Amniotic epithelial cell (primary cell): ENCODE results near the gene RGS5.

Source experiments
- DNase-seq: peaks from one replicate; pipeline ENCODE4 v3.0.0-alpha.2; 2010; ENCODE audit warnings: low read depth

Gene RGS5

DNA sequence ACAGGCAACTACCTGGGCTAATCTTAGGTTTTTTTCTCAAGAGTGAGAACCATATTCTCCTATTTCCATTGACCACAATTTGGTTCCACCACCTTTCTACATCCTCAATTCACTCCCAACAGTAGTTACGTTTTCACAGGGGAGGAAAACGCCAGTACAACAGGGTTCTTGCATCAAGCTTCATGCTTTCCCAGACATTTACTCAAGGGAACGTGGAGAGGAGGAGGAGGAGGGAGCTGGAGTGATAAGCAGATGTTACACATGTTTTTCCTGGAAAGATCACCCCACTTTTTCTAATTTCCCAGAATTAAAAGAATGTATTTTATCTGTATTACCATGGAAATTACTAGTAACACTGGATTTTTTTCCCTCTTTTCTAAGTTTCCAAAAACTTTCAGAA lies 58.3 kb downstream of the RGS5 start:
- peak; percentile 65 for DNase-seq

- DNase-seq, result no peak
These were observed 60.6 kb downstream of the RGS5 start for GRCh38 chr1:163142152-163142551.

- DNase-seq, result no peak
These were observed 61.2 kb downstream of the RGS5 start for GRCh38 chr1:163141556-163141955.

DNA sequence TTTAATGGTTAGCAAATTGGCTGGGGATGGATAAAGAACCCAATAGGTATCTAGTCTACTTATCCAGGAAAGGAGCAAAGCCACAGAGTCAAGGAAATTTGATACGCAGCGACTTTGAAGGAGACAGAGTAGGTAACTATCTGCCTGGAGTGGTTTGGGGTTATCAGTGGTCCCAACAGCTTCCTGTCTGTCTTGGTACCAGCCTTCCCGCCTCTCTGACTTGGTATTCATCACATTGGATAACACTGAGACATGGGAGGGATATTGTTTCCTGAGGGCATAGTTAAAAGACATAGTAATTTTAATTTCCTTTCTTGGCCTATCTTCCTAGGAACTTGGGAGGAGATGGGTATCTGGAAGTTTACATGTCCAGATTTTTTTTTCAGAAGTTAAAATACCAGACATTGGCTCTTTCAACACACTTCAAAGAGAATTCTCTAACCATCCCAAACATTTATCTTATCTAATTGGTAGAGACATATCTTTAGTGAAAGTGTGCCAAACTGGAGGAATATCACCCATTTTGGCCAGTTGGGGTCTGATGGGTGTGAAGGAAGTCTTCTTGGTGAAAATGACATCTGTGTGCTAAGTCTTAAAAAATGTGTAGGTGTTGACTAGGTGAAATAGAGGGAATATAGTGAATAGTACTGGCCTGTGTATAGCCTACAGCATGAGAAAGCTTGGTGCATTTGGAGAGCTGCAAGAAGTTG lies 65.0 kb downstream of the RGS5 start:
- no peak for DNase-seq

GRCh38 chr1:163131981-163132380 lies 70.7 kb downstream of the RGS5 start:
- DNase-seq, result no peak

- no peak for DNase-seq
These were observed 72.4 kb downstream of the RGS5 start for GRCh38 chr1:163130225-163130856.

DNA sequence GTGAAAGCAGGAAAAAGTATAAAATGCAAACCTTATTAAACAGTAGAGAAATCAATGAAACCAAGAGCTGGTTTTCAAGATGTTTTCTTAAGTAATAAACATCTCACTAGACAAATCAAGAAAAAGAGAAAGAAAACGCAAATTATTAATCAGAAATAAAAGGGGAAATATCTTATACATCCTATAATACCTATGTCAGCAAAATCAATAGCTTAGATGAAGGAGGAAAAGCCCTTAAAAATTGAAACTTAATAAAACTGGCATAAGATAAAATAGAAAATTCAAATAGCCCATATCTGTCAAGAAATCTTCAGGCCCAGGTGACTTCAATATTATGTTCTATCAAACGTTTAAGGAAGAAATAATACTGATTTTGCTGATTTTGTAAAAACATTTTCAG lies 74.4 kb downstream of the RGS5 start:
- no peak for DNase-seq

DNA sequence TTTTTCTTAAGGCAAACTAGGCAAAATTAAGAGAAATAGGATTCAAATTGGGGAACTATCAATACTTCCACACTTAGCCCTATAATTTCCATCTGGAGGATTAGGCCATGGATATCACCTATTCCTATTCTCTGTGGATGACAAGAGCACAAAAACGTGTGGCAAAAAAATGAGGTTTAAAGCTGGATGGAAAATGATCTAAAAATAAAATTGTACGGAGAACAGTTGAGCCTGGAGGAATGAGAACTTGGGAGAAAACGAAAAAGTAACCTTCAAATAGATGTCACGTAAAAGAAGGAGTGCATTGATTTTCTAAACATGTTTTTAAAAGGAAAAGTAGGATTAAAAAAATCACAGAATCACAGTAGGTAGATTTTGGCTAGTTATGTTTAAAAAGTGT lies 77.9 kb downstream of the RGS5 start:
- no peak for DNase-seq

GRCh38 chr1:163120372-163120771 lies 82.3 kb downstream of the RGS5 start:
- no peak for DNase-seq

GRCh38 chr1:163119707-163120106 lies 83.0 kb downstream of the RGS5 start:
- no peak for DNase-seq

DNA sequence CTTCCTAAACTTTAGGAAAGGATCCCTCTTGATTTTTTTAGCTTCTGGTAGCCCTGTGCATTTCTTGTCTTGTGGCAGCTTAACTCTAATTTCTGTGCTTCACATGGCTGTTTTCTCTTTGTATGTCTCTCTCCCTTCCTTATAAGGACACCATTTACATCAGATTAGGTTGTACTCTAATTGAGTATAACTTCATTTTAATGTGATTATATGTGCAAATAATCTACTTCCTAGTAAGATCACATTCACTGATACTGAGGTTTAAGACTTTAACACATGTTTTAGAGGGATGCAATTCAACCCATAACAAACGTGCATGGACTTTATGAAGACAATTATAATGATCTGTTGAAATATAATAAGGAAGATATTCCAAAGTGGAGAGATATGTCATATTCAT lies 86.8 kb downstream of the RGS5 start:
- DNase-seq, result no peak

- DNase-seq, result no peak
These were observed 95.1 kb downstream of the RGS5 start for GRCh38 chr1:163107655-163108054.

- DNase-seq, result no peak
These were observed 96.2 kb downstream of the RGS5 start for GRCh38 chr1:163106364-163106987.

- DNase-seq, result peak; percentile 52
These were observed 98.2 kb downstream of the RGS5 start for GRCh38 chr1:163104385-163105099.

DNA sequence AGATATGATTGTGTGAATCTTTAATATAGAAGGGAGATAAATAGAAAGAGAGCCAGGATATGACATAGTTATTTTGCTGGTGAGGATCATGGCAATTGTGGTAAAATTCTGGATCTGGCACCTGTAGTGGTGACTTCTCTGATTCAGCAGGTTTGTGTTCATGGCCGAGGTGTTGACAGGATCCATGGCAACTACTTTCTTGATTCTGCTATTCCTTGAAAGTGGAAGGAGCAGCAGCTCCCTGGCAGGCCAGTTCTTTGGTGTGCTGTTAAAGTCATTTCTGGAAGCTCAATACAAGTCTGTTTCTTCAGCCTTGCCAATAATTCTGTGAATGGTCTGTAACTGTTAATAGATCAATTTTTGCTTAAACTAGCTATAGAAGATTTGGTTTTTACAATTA lies 100.1 kb downstream of the RGS5 start:
- no peak for DNase-seq

DNA sequence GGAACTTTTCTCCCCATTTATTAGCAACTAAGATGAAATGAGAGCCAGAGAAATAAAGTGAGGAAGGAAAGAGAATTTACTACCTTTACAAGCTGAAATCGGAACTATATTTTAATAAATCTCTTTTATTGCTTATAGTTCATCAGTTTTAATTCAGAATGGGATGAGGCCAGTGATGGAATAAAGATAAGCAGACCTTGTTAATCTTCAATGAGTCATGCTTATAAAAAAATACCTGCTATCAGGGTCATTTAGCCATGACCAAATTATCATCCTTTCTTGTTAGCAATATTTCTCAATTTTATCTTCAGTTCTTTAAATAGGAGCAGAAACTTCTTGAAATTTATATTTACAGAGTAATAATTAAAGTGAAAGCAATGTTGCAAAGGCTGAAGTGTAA lies 107.5 kb downstream of the RGS5 start:
- DNase-seq, result no peak

DNA sequence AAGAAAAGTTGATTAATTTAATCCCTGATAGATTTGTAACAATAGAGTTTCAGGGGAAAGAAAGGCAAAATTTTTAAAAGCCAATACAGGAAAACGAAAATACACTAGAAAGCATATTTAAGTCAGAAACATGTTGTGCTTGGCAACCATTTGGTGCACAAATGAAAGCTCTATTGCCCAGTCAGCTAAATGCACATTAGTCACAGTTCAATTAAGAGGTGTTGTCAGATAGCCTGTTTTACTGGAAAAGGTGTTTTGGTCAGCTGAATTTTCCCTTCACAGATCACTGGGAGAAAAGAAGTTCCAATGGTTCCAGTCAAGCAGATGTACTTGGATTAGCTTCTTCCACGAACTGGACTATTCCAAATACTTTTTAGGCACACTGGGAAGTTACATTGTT lies 108.1 kb downstream of the RGS5 start:
- no peak for DNase-seq

DNA sequence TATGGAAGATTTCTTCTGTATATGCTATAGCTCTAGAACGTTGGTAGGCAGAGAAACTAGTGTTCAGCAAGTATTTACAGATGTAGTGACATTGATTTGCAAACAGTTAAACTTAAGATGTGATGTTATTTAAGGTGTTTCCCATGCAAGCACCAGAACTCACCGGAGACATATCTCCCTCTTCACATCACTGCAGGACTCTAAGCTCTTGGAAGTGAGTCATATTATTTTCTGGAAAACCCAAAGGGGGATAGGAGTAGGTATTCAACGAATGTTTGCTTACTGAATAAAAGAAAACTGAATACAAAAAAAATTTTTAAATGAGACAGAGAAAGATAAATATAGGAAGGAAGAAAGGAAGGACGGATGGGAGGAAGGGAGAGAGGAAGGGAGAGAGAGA lies 108.5 kb downstream of the RGS5 start:
- DNase-seq, result no peak

DNA sequence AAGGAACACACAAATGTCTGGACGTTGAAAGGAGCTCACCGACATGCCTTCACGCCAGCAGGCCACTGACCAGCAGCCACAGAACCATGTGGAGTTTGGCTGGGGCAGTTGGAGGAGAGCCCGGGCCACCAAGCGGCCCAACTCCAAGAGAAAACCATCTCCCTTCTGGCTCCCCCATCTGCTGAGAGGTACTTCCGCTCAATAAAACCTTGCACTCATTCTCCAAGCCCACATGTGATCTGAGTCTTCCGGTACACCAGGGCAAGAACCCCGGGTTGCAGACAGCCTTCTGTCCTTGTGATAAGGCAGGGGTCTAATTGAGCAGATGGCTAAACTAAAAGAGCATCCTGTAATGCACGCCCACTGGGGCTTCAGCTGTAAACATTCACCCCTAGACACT lies 109.1 kb downstream of the RGS5 start:
- no peak for DNase-seq

DNA sequence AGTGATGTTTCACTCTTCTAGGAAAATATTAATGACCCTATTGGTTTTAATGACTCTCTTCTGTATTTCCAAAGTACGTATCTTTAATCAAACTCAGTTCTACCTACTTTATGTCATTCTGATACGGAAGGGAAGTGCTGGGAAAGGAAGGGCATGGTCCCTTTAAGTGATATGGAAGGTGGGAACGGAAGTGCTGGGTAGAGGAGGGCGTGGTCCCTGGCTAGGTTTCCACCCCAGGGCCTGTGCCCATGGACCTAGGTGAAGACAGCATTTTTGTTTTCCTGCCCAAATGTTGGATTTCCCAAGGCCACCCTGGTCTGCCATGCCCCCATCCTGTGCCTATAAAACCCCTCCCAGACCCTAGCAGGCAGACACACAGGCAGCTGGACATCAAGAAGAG lies 109.5 kb downstream of the RGS5 start:
- no peak for DNase-seq
